Upper lobe of left lung (tissue), 4 donors: ENCODE data around the gene SELP.

Experiments used
- EP300 ChIP-seq, 4 donors: sonication (generic); formaldehyde crosslinking; IDR thresholded peaks; one replicate each; pipeline ENCODE4 v1.5.1; 2017; ENCODE audit warnings: antibody characterized with exemption in 4 of 4, control low read depth in 2 of 4
- POLR2A ChIP-seq, 4 donors: fragments of 450-650 bp; IDR thresholded peaks; one replicate each; pipeline ENCODE4 v1.5.1; 2016 to 2017; ENCODE audit warnings: antibody characterized with exemption in 4 of 4, mild to moderate bottlenecking in 2 of 4
- POLR2AphosphoS5 ChIP-seq, 2 donors: sonication (generic); formaldehyde crosslinking; IDR thresholded peaks; one replicate each; pipeline ENCODE4 v1.5.1; 2017; ENCODE audit warnings: antibody characterized with exemption in 2 of 2
- TF ChIP-seq, protein P1 (sequence below), 6 experiments: fragments of 450-650 bp in 4 of 6; fragments of 200-600 bp in 2 of 6; sonication (generic) in 2 of 6; IDR thresholded peaks; one replicate each; pipeline ENCODE4 v1.5.1; 2016 to 2019; ENCODE audit warnings: antibody characterized with exemption in 6 of 6

DNA sequence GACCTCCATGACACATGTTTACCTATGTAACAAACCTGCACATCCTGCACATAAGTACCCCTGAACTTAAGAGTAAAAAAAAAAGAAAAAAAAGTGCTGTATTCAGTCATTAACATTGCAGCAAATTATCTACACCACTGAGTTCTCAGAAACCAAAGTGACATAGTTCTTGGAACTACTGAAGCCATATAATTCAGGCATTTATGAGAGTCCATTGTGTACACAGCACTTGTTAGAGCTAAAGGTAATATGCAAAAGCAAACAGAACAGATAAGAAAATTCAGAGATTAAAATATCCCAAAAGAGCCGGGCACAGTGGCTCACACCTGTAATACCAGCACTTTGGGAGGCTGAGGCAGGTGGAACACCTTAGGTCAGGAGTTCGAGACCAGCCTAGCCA lies 81.6 kb downstream of the SELP start:
- TF ChIP-seq, protein P1, sequence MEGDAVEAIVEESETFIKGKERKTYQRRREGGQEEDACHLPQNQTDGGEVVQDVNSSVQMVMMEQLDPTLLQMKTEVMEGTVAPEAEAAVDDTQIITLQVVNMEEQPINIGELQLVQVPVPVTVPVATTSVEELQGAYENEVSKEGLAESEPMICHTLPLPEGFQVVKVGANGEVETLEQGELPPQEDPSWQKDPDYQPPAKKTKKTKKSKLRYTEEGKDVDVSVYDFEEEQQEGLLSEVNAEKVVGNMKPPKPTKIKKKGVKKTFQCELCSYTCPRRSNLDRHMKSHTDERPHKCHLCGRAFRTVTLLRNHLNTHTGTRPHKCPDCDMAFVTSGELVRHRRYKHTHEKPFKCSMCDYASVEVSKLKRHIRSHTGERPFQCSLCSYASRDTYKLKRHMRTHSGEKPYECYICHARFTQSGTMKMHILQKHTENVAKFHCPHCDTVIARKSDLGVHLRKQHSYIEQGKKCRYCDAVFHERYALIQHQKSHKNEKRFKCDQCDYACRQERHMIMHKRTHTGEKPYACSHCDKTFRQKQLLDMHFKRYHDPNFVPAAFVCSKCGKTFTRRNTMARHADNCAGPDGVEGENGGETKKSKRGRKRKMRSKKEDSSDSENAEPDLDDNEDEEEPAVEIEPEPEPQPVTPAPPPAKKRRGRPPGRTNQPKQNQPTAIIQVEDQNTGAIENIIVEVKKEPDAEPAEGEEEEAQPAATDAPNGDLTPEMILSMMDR (IDR thresholded peaks at IDR 0.05), result no peak
- TF ChIP-seq POLR2AphosphoS5 (IDR thresholded peaks at IDR 0.05), result no peak
- no peak for TF ChIP-seq POLR2A (IDR thresholded peaks at IDR 0.05)
- no peak for TF ChIP-seq EP300 (IDR thresholded peaks at IDR 0.05)
